GM19452 (cell line): ENCODE data around the gene S1PR5.
"Not testable (repeated sequence)": the region's sequence is repeated elsewhere in the genome, so short reads cannot be mapped to it uniquely, and the experiment has no call there.

Experiments
- ATAC-seq: cut with Tn5 transposase; IDR thresholded peaks from one replicate; pipeline ENCODE4 v1.9.1; 2021; ENCODE audit not compliant: unreplicated experiment

Gene S1PR5

DNA sequence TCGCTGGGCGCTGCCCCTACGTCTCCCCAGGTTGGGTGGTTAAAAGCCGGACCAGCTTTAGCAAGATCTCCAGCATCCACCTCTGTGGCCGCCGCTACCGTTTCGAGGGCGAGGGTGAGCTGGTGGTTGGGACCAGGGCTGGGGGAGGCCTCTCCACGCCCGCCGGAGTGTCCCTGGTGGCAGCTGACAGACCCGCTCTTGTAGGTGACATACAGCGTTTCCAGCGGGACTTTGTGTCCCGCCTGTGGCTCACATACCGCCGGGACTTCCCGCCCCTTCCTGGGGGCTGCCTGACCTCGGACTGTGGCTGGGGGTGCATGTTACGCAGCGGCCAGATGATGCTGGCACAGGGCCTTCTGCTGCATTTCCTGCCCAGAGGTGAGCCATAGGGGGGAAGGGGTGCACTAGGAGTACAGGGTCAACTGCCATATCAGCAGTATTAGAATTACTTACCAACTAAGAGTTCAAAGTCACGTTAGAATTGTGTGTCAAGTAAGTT, 27.6 kb upstream of the S1PR5 start:
- ATAC-seq: no peak

DNA sequence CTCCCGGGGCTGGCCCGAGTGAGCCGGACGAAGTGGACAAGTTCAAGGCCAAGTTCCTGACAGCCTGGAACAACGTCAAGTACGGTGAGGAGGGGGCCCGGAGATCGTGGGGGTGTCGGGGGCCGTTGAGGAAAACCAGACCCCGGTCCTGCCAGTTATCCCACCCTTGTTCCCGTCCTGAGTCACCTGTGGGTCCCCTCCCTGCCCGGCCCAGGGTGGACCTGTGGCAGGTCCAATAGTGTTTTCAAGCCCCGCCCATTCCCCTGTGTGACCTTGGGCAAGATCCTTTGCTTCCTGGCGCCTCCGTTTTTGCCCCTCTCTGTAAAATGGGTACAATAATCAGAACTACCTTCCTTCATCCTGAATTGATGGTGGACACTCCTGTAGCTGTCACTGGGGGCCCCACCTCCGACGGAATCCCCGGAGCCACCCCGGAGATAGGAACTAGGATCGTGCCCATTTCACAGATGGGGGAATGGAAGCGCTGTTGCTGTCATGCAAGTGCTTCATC, 27.1 kb upstream of the S1PR5 start:
- no peak for ATAC-seq

DNA sequence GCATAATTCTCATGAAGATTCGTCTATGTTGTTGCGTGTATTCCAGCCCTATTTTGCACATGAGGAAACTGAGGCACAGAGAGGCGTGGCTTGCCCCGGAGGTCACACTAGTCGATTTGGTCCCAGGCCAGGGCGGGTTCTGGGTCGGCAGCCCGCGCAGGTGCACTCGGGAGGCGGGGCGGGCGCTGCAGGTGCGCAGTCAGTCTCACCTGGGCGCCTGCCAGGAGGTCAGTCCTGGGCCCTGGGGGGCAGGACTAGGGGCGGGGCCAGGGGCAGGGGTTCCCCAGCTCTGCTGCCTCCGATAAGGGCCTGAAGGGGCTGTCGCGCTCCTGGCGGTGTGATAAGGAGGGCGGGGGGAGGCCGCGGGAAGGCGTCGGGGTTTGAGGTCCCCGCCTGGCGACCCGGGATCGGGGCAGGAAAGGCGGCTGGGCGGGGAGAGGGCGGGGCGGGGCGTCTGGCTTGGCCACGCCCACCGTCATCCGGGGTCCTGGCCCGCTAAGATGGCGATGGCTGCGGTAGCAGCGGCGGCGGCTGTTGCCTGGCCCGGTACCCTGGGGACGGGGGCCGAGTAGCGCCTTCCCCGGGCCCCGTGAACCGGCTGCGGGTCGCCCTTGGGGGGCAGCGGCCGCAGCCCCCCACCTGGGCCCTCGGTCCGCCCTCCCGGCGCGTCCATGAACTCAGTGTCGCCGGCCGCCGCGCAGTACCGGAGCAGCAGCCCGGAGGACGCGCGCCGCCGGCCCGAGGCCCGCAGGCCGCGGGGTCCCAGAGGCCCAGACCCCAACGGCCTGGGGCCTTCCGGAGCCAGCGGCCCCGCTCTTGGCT, 26.4 kb upstream of the S1PR5 start, which contains the start of gene ATG4D:
Gene ATG4D (plus strand): TSS at position 485 of the 822 bp plus-strand sequence. CDS start 187 bp downstream, at position 672.
- peak; percentile 90 for ATAC-seq

DNA sequence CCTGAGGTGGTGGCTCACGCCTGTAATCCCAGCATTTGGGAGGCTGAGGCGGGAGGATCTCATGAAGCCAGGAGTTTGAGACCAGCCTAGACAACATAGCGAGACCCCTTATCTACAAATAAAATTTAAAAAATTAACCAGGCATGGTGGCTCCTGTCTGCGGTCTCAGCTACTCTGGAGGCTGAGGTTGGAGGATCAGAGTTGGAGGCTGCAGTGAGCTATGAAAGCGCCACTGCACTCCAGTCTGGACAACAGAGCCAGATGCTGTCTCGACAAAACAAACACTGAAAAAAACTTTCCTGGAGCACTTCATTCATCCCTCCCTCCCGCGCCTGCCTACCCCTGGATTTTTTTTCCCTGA, 25.8 kb upstream of the S1PR5 start:
- no peak for ATAC-seq

GRCh38 chr19:10539016-10539415, 21.8 kb upstream of the S1PR5 start:
- ATAC-seq: not testable (repeated sequence)

DNA sequence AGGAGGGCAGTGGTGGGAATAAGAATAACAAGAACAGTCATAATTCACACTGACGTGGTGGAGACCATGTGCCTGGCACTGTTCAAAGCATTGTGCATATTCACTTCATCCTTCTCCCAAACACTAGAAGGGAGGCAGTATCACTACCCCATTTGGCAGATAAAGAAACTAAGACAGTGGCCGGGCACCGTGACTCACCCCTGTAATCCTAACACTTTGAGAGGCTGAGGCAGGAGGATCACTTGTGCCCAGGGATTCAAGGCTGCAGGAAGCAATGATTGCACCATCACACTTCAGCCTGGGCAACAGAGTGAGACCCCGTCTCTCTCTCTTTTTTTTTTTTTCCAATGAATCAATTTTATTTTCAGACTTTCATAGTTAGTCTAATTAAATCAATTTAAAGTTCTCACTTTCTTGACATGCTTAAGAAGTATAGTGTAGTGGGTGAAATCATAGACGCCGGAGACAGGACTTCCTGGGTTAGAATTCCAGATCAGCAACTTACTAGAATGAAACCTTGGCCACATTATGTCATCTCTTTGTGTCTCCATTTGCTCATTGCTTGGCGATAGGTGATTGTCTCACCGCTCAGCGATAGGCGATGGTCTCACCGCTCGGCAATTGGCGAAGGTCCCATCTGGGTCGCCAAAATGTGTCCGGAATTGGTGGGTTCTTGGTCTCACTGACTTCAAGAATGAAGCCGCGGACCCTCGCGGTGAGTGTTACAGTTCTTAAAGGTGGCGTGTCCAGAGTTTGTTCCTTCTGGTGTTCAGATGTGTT, 21.1 kb upstream of the S1PR5 start:
- ATAC-seq: no peak

GRCh38 chr19:10537668-10538067, 20.4 kb upstream of the S1PR5 start:
- no peak for ATAC-seq

DNA sequence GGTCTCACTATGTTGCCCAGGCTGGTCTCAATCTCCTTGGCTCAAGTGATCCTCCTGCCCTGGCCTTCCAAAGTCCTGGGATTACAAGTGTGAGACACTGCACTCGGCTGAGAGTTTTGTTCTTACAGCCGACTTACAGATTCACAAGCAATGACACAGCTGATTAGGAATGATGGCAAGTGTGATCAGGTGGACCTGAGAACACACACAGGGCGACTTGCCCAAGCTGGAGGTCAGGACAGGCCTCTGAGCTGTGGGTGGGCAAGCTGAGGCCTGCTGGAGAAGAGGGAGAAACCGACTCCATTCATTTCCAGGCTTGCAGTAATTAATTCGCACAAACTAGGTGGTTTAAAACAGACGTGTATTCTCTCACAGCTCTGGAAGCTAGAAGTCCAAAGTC, 18.4 kb upstream of the S1PR5 start:
- no peak for ATAC-seq

DNA sequence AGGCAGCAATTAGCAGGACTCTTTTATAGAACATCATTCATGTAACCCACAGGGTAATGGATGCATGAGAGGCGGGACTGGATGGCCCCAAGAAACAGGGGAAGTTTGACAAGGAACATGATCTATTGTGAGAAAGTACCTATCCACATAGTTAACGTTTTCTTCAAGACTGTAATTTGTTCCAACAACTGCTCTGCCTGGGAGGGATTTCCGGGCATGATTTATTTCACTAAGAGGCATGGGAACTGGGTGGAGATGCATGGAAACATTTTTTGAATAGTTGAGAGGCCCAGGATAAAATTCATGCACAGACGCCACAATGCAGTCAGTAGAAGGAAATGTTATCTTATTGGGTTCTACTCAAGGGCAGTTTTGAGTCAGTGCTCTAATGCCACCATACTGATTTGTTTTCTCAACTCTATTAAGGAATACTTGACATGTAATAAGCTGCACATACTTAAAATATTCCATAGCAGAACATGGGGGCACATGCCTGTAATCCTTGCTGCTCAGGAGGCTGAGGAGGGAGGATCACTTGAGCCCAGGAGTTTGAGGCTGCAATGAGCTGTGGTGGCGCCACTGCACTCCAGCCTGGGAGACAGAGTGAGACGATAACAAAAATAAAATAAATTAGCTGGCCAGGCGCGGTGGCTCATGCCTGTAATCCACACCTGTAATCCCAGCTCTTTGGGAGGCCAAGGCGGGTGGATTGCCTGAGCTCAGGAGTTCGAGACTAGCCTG, 16.6 kb upstream of the S1PR5 start:
- no peak for ATAC-seq

- no peak for ATAC-seq
Observed at GRCh38 chr19:10532457-10532856, 15.2 kb upstream of the S1PR5 start.

DNA sequence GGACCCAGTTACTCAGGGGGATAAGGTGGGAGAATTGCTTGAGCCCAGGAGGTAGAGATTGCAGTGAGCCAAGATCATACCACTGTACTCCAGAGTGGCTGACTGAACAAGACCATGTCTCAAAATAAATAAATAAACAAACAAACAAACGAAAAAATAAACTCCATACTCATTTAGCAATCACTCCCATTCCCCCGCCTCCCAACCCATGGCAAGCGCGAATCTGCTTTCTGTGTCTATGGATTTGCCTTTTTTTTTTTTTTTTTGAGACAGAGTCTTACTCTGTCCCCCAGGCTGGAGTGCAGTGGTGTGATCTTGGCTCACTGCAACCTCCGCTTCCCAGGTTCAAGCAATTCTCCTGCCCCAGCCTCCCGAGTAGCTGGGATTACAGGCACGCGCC, 9.6 kb upstream of the S1PR5 start:
- not testable (repeated sequence) for ATAC-seq

GRCh38 chr19:10525636-10526035, 8.4 kb upstream of the S1PR5 start:
- ATAC-seq: no peak

DNA sequence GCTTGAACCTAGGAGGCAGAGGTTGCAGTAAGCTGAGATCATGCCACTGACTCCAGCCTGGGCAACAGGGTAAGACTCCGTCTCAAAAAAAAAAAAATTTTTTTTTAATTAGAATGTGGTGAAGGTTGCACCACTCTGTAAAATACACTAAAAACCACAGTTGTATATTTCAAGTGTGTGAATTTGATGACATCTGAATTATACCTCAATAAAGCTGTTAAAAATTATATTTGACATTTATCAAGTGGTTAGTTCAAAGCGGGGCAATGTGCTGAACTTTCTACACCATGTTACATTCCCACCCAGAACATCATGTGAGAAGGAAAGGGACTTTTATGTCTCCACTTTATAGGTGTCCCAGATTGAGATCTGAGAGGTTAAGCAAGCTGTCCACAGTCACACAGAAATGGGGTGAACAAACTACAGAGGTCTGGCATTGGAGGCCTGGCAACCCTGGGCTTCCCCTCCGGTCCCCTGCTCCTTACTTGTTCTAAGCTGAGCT, 5.9 kb upstream of the S1PR5 start:
- ATAC-seq: no peak

GRCh38 chr19:10521461-10522171, 4.4 kb upstream of the S1PR5 start:
- ATAC-seq: no peak

- no peak for ATAC-seq
Observed at GRCh38 chr19:10520652-10521318, 3.5 kb upstream of the S1PR5 start.

DNA sequence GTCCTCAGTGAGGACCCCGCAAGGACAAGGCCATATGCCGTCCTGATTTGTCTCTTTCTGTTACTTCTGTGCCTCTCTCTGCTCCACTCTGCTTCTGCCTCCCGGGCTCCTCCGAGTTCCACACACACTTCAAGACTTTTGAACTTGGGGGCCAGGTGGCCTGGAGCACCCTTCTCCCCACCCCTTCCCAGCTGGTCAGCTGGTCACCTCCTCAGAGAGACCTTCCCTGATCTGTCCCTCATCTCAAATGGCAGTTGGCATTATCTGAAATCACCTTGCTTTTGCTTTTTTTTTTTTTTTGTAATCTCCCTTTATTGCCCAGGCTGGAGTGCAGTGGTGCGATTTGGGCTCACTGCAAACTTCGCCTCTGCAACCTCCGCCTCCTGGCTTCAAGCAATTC, 2.2 kb upstream of the S1PR5 start:
- no peak for ATAC-seq

- no peak for ATAC-seq
Observed at GRCh38 chr19:10518444-10519361, 1.5 kb upstream of the S1PR5 start.

DNA sequence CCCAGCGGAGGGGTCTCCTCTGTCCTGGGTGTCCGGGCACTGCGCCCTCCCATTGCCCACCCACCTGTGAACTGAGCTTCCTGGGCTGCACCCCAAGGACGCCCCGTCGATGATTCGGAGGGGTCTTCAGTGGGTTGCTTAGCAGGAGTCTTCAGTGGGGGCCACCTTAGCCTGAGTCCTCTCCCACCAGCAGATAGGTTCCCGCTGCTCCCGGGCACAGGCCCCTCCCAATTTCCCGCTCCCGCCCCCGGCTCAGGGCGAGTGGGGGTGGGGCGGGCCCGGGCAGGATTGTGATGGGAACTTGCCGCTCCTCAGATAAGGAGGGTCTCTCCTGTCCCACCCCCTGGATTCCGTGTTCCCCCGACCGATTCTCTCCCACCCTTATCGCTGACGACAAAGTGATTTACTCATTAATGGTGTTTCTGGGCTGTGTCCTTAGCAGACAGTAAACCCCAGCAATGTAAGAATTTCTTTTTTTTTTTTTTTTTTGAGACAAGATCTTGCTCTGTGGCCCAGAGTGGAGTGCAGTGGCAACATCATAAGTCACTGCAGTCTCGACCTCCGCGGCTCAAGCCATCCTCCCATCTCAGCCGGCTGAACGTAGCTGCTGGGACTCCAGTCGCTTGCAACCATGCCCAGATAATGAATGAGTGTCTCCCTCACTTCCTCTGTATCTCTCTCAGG, 655 bp upstream of the S1PR5 start:
- ATAC-seq: no peak
